ENCODE data around the gene SEC23B. TPM values are rescaled to one million over a fixed set of nuclear protein-coding genes. Genes with fewer than 3 reads are reported as not detected.

The SEC23B gene
- total RNA-seq, 5 donors from 2014 or later (not counting 1 experiment from before 2014, with no cell fraction given): 34.7 to 51.3 (median 42.1) TPM

Other genes starting within 250 kb of the SEC23B start
- 10 to 100 TPM in 2 of 5 donors, 1 to 10 TPM in 3; 6.8 to 14.6 (median 9.0) TPM for gene ZNF133, start 219.4 kb upstream of the SEC23B start, total RNA-seq
- gene DZANK1, start 40.9 kb upstream of the SEC23B start, total RNA-seq: 1 to 10 TPM; 2.3 to 4.0 (median 3.2) TPM
- gene POLR3F, start 40.5 kb upstream of the SEC23B start, total RNA-seq: 1 to 10 TPM; 5.9 to 8.8 (median 8.3) TPM
- gene RBBP9, start 10.7 kb upstream of the SEC23B start, total RNA-seq: 1 to 10 TPM; 5.9 to 8.4 (median 7.3) TPM
- 10 to 100 TPM; 54.9 to 67.9 (median 63.4) TPM for gene SMIM26, start 59.5 kb downstream of the SEC23B start, total RNA-seq
- 10 to 100 TPM; 15.5 to 24.9 (median 22.0) TPM for gene DTD1, start 80.1 kb downstream of the SEC23B start, total RNA-seq